ENCODE results near the gene EEF1A2. TPM values are rescaled to one million over a fixed set of nuclear protein-coding genes. Genes with fewer than 3 reads are reported as not detected.

Gene EEF1A2
- total and polyA plus RNA-seq, 10 donors = 0.39 to 1.4 (median 0.54) TPM

GRCh38 chr20:63447320-63447719 lies 51.6 kb downstream of the EEF1A2 start:
- WGBS, 5 donors = 69 to 82% (median 73%) methylated on average over 16 of the region's 16 CpGs
- Histone ChIP-seq H3K4me1 (peaks cover 0 to 5% (median 0%) of the 10 kb centered on the region in 6 donors), H3K9me3 (no peaks in the 10 kb centered on the region), H3K27me3 (replicated peaks in 1 of 7) (peaks cover 0 to 74% (median 24%) of the 10 kb centered on the region in 7 donors), H3K27ac (no peak overlapping the region), H3K36me3 (no peaks in the 10 kb centered on the region), H3K4me3 (no peak overlapping the region)
- intact Hi-C loops (cut with DNase I; ENCODE audit: low total_unique reads) = no loop called here
- no peak for TF ChIP-seq POLR2AphosphoS5 (IDR thresholded peaks at IDR 0.05)
- TF ChIP-seq CTCF (IDR thresholded peaks at IDR 0.05 in 8 of 11, conservative IDR thresholded peaks at IDR 0.05 in 3 of 11) = no peak
- no peak for TF ChIP-seq POLR2A (IDR thresholded peaks at IDR 0.05)
- no peak for DNase-seq

GRCh38 chr20:63446216-63447024 lies 52.5 kb downstream of the EEF1A2 start:
- Histone ChIP-seq H3K27me3 (replicated peaks in 1 of 7) (peaks cover 0 to 73% (median 23%) of the 10 kb centered on the region in 7 donors), H3K4me3 (no peak overlapping the region), H3K36me3 (no peaks in the 10 kb centered on the region), H3K9me3 (no peaks in the 10 kb centered on the region), H3K27ac (no peak overlapping the region), H3K4me1 (peaks cover 0 to 14% (median 9%) of the 10 kb centered on the region in 6 donors)
- no peak for DNase-seq
- WGBS, 5 donors = 50 to 68% (median 55%) methylated on average over 25 to 31 of the region's 31 CpGs
- intact Hi-C loops (cut with DNase I; ENCODE audit: low total_unique reads) = no loop called here
- no peak for TF ChIP-seq POLR2A (IDR thresholded peaks at IDR 0.05)
- no peak for TF ChIP-seq CTCF (IDR thresholded peaks at IDR 0.05 in 8 of 11, conservative IDR thresholded peaks at IDR 0.05 in 3 of 11)
- no peak for TF ChIP-seq POLR2AphosphoS5 (IDR thresholded peaks at IDR 0.05)

- Histone ChIP-seq H3K27me3 (replicated peaks in 1 of 7) (peaks cover 0 to 75% (median 24%) of the 10 kb centered on the region in 7 donors), H3K4me1 (peaks cover 0 to 14% (median 13%) of the 10 kb centered on the region in 6 donors)
These were observed 53.7 kb downstream of the EEF1A2 start for GRCh38 chr20:63445075-63445734.

More at GRCh38 chr20:63445075-63445734, 53.7 kb downstream of the EEF1A2 start:
- no peak overlapping the region for H3K27ac ChIP-seq
- no peak for TF ChIP-seq POLR2A (IDR thresholded peaks at IDR 0.05)
- TF ChIP-seq POLR2AphosphoS5 (IDR thresholded peaks at IDR 0.05) = no peak
- TF ChIP-seq CTCF (IDR thresholded peaks at IDR 0.05 in 8 of 11, conservative IDR thresholded peaks at IDR 0.05 in 3 of 11) = no peak
- DNase-seq = no peak
- intact Hi-C loops (cut with DNase I; ENCODE audit: low total_unique reads) = no loop called here
- no peaks in the 10 kb centered on the region for H3K36me3 ChIP-seq
- WGBS, 5 donors = 45 to 71% (median 52%) methylated on average over 3 to 15 of the region's 15 CpGs
- no peak overlapping the region for H3K4me3 ChIP-seq
- no peaks in the 10 kb centered on the region for H3K9me3 ChIP-seq

Measured in spleen (tissue), 11 donors.